HG02852 (cell line): ENCODE results near the gene POLDIP3.

Experiments
- ATAC-seq: cut with Tn5 transposase; IDR thresholded peaks from one replicate; pipeline ENCODE4 v1.9.1; 2021; ENCODE audit warnings: mild to moderate bottlenecking, moderate library complexity; ENCODE audit not compliant: unreplicated experiment

Gene POLDIP3

GRCh38 chr22:42642806-42643633, 28.3 kb upstream of the POLDIP3 start:
- ATAC-seq, result no peak

GRCh38 chr22:42641801-42642413, 27.2 kb upstream of the POLDIP3 start:
- ATAC-seq, result no peak

- no peak for ATAC-seq
Observed at GRCh38 chr22:42639541-42640241, 25.0 kb upstream of the POLDIP3 start.

DNA sequence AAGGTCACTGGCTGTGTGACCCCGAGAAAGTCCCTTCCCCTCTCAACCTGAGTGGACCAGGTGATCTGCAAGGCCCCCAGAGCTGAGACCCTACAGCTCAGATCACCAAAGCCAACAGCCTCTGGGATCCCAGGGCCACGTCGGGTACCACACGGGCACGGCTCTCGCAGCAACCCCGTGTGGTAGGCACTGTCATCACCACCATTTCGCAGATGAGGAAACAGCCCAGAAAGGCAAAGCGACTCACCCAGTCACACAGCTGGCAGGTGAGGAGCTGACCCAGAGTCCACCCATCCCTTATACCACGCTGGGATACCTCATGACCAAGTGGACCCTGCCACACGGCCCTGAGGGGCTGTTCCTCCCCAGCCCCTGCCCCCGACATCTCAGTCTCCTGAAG, 22.9 kb upstream of the POLDIP3 start:
- ATAC-seq, result no peak

DNA sequence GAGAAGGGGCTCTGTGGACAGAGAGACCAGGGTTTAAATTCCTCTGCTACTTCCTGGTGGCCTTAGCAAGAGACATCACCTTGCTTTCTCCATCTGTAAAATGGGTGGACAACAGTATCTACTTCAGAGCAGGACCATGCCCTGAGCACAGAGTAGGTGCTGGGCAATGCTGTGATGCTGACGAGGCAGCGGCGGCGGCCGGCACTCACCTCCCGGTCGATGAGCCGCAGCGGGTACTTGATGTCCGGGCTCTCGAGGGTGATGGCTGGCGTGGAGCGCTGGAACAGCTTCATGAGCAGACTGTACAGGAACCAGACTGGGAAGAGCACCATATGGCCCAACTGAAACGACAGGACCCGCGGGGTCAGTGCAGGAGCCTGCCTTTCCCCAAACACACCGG, 21.8 kb upstream of the POLDIP3 start:
- no peak for ATAC-seq

- no peak for ATAC-seq
Observed at GRCh38 chr22:42635531-42635930, 20.8 kb upstream of the POLDIP3 start.

- no peak for ATAC-seq
Observed at GRCh38 chr22:42633013-42633412, 18.3 kb upstream of the POLDIP3 start.

GRCh38 chr22:42632096-42632495, 17.4 kb upstream of the POLDIP3 start:
- ATAC-seq, result no peak

DNA sequence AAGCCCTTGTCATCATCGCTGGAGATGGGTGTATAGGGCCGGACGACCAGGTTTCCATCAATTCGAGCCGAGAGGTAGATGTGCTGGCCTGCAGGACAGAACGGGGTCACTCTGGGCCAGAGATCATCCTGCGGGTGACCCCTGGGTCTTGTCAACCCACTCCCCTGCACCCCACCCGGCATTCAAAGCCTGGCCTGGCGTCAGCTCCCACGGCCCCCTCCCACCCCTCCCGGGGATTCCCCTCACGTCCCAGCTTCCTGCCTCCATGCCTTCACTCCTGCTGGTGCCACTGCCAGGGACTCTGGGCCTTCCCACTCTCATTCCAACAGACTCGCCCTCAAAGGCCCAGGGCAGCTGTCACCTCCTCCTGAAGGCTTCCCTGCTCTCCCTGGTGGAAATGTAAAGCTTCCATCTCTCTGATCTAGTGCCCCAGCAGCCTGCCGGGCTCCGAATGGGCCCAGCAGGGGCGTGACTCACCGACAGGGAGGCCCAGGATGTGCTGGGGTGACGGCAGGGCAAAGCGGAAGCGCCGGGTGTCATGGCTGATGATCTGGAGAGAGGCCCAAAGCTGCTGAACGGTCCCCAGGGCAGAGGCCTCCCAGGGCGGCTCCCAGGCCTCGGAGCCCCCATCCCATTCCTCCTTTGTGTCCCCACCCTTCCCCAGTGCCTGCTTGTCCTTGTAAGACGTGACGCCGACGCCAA, 16.4 kb upstream of the POLDIP3 start:
- ATAC-seq, result no peak

DNA sequence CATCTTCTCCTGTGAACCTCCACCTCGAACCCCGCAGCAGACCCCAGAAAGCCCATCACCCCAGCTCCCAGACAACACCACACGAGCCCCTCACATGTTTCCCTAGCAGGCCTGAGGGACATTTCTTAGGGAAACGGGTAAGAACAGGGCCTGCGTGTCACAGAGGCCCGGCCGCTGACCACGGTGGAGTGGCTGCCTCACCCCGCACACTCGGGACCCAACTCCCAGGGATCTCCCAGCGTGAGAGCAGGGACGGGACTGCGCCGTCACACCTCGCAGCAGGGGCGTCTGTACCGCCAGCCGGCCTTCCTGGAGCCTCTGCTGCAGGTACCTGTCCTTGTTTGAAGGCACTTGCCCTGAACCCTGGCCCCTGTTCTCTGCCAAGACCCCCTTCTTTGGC, 15.5 kb upstream of the POLDIP3 start:
- no peak for ATAC-seq

- ATAC-seq, result no peak
Observed at GRCh38 chr22:42627981-42628380, 13.3 kb upstream of the POLDIP3 start.

DNA sequence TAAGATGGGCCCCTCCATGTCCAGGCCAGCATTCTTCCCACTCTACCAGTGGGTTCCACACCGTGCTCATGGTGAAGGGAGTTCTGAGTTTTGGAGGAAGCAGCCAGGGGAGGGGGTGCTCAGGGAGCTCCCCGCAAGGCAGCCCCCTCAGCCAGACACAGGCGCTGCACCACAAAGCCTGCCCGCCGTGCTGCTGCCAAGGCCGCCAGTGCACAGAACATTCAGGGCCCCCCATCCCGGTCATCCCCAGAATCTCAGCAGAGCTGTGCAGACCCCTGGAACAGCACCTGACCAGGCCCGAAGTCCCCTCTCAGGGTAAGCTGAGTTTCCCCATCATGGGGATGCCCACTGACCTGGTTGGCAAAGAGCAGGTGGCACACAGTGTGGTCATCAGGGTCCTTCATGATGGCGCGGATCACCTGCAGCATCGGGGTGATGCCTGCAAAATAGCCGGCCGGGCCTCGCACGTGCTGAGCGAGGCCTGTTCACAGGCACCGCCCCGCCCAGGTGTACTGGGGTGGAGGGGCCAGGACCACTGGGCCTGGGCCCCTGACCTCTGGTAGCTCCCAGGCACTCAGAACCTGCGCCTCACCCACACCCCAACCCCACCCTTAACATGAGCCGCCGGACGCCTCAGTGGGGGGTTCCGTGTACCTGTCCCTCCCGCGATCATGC, 12.4 kb upstream of the POLDIP3 start:
- no peak for ATAC-seq

DNA sequence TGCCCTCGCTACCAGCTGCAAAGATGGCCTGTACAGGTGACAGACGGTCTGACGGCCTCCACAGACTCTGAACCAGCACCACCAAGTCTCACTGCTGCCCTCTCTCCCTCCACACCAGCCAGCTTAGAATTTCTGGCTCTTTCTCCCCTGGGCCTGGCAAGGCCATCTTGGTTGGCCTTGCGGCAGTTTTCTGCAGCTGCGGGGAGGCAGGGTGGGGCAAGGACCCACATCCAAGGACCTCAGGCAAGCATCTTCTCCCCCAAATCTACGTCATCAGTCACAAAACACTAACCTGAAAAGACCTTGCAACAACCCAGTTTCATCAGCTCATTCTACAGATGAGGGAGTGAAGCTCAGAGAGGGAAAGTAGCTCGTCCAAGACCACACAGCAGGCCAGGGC, 11.7 kb upstream of the POLDIP3 start:
- no peak for ATAC-seq

DNA sequence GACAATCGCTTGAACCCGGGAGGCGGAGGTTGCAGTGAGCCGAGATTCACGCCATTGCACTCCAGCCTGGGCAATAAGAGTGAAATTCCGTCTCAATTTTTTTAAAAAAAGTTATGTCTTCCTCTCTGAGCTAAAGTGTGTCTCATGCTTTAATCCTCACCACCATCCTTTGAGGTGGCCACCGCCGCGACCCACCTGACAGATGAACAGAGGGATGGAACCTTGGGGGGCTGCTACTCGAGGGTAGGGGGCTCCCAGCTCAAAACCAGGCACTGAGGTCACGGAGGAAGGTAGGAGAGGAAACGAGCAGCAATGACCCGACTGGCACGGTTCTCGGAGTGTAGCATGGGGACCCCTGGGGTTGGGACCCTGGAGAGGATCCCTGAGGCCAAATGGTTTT, 10.7 kb upstream of the POLDIP3 start:
- ATAC-seq, result no peak

- no peak for ATAC-seq
Observed at GRCh38 chr22:42624551-42625106, 9.9 kb upstream of the POLDIP3 start.

DNA sequence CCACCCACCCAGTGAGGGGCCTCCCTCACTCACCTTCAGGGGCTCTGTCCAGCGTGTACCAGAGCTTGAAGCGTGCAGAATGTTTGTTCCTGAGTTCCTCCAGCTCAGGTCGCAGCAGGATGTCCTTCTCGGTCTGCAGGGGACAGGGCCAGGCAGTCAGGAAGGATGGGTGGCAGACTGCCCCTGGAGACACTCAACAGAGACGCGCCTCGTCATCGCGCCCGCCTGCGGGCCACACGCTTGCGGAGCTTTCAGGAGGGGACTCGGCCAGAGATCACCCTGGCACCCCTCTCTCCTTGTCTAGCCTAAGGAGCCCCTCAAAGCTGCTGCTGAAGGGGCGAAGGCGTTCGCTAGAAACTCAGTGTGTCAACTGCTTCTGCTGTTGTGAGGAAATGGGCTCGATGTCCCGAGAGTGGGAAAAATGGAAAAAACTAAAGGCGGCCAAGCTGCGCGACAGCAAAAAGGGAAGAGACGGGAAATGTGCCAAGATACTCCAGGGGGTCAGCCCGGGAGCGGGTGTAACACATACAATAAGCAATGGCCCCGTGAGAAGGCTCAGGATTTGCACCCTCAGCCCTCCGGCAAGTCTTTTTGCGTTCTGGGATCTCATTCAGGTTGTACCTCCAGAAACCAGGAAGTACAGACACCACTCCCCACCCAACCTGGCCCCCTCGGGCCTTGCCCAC, 9.2 kb upstream of the POLDIP3 start:
- no peak for ATAC-seq

GRCh38 chr22:42623301-42623751, 8.6 kb upstream of the POLDIP3 start:
- ATAC-seq, result no peak

GRCh38 chr22:42622061-42622710, 7.5 kb upstream of the POLDIP3 start:
- no peak for ATAC-seq

DNA sequence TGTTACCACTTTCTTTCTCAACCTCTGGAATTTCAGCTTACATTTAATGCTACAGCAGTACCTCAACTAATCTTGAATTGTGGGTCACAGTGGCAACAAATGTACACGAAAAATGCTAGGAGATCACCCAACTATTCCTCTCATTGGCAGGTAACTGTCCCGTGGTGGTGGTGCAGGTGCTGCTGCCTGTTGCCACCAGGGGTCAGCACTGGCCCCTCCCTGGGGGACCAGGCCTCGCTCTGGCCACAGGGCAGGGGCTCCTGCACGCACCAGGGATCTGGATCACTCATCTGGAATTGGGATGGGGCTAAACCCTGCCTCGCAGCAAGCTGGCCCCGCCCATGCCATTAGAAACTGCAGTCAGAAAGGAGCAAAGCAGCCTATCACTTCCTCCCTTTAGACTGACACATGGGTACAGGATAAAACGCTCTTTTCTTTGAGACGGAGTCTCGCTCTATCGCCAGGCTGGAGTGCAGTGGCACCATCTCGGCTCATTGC, 6.9 kb upstream of the POLDIP3 start:
- no peak for ATAC-seq
